ENCODE measurements around the gene CGB2. TPM values are rescaled to one million over a fixed set of nuclear protein-coding genes. Genes with fewer than 3 reads are reported as not detected.

CGB2 gene
- total RNA-seq, 1 experiment from 2014 or later = 0.77 TPM

DNA sequence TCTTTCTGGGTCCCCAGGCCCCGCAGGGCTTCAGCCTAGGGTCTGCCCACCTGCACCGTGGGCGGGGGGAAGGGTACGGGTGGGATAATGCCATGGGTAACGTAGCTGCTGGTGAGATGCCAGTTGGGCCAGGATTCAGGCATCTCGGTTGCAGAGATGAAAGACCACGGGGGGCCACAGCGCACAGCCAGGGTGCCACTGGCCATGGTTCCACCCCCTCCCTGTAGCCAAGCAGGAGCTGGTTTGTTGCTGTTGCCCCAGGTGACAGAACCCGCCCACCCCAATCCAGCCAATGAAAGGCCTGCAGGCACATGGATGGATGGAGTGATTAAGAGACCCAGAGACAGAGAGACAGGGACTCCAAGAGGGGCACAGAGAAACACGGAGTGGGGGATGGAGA lies 26.9 kb downstream of the CGB2 start:
- Histone ChIP-seq H3K79me2 (ENCODE audit: insufficient read depth, low read length) (no peaks in the 10 kb centered on the region), H2BK20ac (ENCODE audit: low read depth, low read length, poor library complexity, severe bottlenecking) (no peak overlapping the region), H3K27me3 (ENCODE audit: insufficient read depth, low read length) (peaks cover 15% of the 10 kb centered on the region; the same call in 1 of the 2 replicates), H3T11ph (ENCODE audit: low read length) (no peak overlapping the region), H2BK15ac (ENCODE audit: low read depth, low read length) (no peak overlapping the region), H2AFZ (ENCODE audit: low read length) (no peak overlapping the region), H3K9me3 (ENCODE audit: control insufficient read depth, low read depth, low read length) (no peaks in the 10 kb centered on the region), H3K56ac (ENCODE audit: insufficient read length, low read depth, low read length) (no peak overlapping the region), H2AK5ac (ENCODE audit: insufficient read length, low read length) (no peak overlapping the region), H4K20me1 (ENCODE audit: control insufficient read depth, insufficient read depth, insufficient read length) (no peaks in the 10 kb centered on the region), H4K91ac (ENCODE audit: insufficient read length, low read depth, low read length) (no peak overlapping the region), H3K4ac (ENCODE audit: low read depth, low read length) (no peak overlapping the region), H3K23ac (ENCODE audit: insufficient read length, low read depth, low read length) (no peak overlapping the region), H3K4me2 (ENCODE audit: insufficient read depth, insufficient read length, low read length) (no peak overlapping the region), H3K23me2 (ENCODE audit: insufficient read length, low read depth, low read length, poor library complexity, severe bottlenecking) (peaks cover 10% of the 10 kb centered on the region), H4K8ac (replicated peaks; ENCODE audit: insufficient read length, low read depth, low read length) (no peak overlapping the region), H2BK12ac (ENCODE audit: insufficient read length, low read depth, low read length) (no peak overlapping the region), H3K79me1 (ENCODE audit: insufficient read depth, low read depth, low read length, poor library complexity, severe bottlenecking) (no peaks in the 10 kb centered on the region), H3K9ac (ENCODE audit: extremely low read depth, insufficient read length, low read length) (no peak overlapping the region), H4K5ac (ENCODE audit: insufficient read length, low read depth, low read length) (no peak overlapping the region), H3K18ac (ENCODE audit: insufficient read length, low read depth, low read length) (no peak overlapping the region), H3K14ac (ENCODE audit: insufficient read depth, low read length) (no peak overlapping the region), H3K4me1 (ENCODE audit: insufficient read depth, low read length) (no peaks in the 10 kb centered on the region), H3K27ac (ENCODE audit: insufficient read length, low read depth, low read length) (no peak overlapping the region), H2BK5ac (ENCODE audit: insufficient read length, low read length) (no peak overlapping the region), H2BK120ac (ENCODE audit: low read depth, low read length, poor library complexity, severe bottlenecking) (no peak overlapping the region)
- no peak overlapping the region for H3K27ac Mint-ChIP-seq
- no CpG with 5 or more reads among the region's 10 CpGs for WGBS (ENCODE audit: extremely low coverage, insufficient read length, low lambda C conversion rate)
- H3K36me3 Mint-ChIP-seq (ENCODE audit: insufficient read depth in 1 of 3, low read depth in 3 of 3) = no peaks in the 10 kb centered on the region; a peak in 1 of 7 replicates
- DNase-seq = peak; percentile 62
- no peak overlapping the region for H3K4me3 Mint-ChIP-seq
- H3K4me1 Mint-ChIP-seq = peaks cover 22 to 31% of the 10 kb centered on the region in 2 experiments
- TF ChIP-seq, protein P1, sequence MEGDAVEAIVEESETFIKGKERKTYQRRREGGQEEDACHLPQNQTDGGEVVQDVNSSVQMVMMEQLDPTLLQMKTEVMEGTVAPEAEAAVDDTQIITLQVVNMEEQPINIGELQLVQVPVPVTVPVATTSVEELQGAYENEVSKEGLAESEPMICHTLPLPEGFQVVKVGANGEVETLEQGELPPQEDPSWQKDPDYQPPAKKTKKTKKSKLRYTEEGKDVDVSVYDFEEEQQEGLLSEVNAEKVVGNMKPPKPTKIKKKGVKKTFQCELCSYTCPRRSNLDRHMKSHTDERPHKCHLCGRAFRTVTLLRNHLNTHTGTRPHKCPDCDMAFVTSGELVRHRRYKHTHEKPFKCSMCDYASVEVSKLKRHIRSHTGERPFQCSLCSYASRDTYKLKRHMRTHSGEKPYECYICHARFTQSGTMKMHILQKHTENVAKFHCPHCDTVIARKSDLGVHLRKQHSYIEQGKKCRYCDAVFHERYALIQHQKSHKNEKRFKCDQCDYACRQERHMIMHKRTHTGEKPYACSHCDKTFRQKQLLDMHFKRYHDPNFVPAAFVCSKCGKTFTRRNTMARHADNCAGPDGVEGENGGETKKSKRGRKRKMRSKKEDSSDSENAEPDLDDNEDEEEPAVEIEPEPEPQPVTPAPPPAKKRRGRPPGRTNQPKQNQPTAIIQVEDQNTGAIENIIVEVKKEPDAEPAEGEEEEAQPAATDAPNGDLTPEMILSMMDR (conservative IDR thresholded peaks at IDR 0.05) = no peak
- H3K9me3 Mint-ChIP-seq = peaks cover 0 to 2% of the 10 kb centered on the region in 2 experiments; a peak in 1 of 5 replicates
- H3K27me3 Mint-ChIP-seq (ENCODE audit: low read depth) = peaks cover 83% of the 10 kb centered on the region

Data from H9 (cell line).